SK-N-MC (cell line): ENCODE results near the gene FAT3.
A peak's percentile ranks its signal among the peaks of the same experiment; 100 is the strongest.

Source experiments
- DNase-seq: peaks from one replicate; pipeline ENCODE4 v3.0.0-alpha.2; 2011; ENCODE audit warnings: low read depth, low spot score
- H3K27ac ChIP-seq: fragments of 200-600 bp; sonication (generic); 2 replicates; pipeline ENCODE4 v1.5.1; 2016; ENCODE audit warnings: mixed run types
- H3K36me3 ChIP-seq: fragments of 200-600 bp; sonication (generic); 2 replicates; pipeline ENCODE4 v1.6.1; 2017; ENCODE audit warnings: antibody characterized with exemption, low read length, mixed read lengths; ENCODE audit not compliant: insufficient read depth
- H3K4me3 ChIP-seq: fragments of 200-600 bp; sonication (generic); 2 replicates; pipeline ENCODE4 v1.5.1; 2016
- H3K9ac ChIP-seq: fragments of 200-600 bp; sonication (generic); 2 replicates; pipeline ENCODE4 v1.8.0; 2017; ENCODE audit warnings: mixed run types, mixed read lengths; ENCODE audit not compliant: insufficient read length
- H3K9me3 ChIP-seq: fragments of 200-600 bp; sonication (generic); 2 replicates; pipeline ENCODE4 v1.6.1; 2017; ENCODE audit warnings: low read depth, mild to moderate bottlenecking, antibody characterized with exemption, low read length, moderate library complexity, mixed read lengths
- EZH2 ChIP-seq: fragments of 200-600 bp; sonication (generic); IDR thresholded peaks from one replicate; pipeline ENCODE4 v1.6.1; 2017; ENCODE audit warnings: antibody characterized with exemption
- FOXP2 ChIP-seq: optimal IDR thresholded peaks from 2 replicates; pipeline ENCODE3; 2011; ENCODE audit warnings: mild to moderate bottlenecking, moderate library complexity; ENCODE audit not compliant: insufficient read depth; ENCODE audit errors: extremely low read length, control extremely low read depth
- POLR2AphosphoS5 ChIP-seq: IDR thresholded peaks from 2 replicates; pipeline ENCODE4 v1.6.1; 2012; ENCODE audit warnings: mild to moderate bottlenecking, low read depth, low read length, borderline replicate concordance

The FAT3 gene

GRCh38 chr11:92225568-92226330 lies 1.1 kb downstream of the FAT3 start:
- Histone ChIP-seq H3K9me3 (no peaks in the 10 kb centered on the region), H3K27ac (no peak overlapping the region), H3K9ac (no peak overlapping the region), H3K4me3 (peak overlapping the region; percentile 79), H3K36me3 (no peaks in the 10 kb centered on the region)
- TF ChIP-seq FOXP2 (no peak), EZH2 (no peak), POLR2AphosphoS5 (no peak)
- DNase-seq, result no peak

GRCh38 chr11:92226331-92227229 lies 2.0 kb downstream of the FAT3 start:
- Histone ChIP-seq H3K9ac (no peak overlapping the region), H3K4me3 (peak overlapping the region; percentile 79), H3K36me3 (no peaks in the 10 kb centered on the region), H3K27ac (no peak overlapping the region), H3K9me3 (no peaks in the 10 kb centered on the region)
- DNase-seq, result no peak
- no peak for TF ChIP-seq EZH2
- TF ChIP-seq POLR2AphosphoS5, result no peak
- TF ChIP-seq FOXP2, result no peak

DNA sequence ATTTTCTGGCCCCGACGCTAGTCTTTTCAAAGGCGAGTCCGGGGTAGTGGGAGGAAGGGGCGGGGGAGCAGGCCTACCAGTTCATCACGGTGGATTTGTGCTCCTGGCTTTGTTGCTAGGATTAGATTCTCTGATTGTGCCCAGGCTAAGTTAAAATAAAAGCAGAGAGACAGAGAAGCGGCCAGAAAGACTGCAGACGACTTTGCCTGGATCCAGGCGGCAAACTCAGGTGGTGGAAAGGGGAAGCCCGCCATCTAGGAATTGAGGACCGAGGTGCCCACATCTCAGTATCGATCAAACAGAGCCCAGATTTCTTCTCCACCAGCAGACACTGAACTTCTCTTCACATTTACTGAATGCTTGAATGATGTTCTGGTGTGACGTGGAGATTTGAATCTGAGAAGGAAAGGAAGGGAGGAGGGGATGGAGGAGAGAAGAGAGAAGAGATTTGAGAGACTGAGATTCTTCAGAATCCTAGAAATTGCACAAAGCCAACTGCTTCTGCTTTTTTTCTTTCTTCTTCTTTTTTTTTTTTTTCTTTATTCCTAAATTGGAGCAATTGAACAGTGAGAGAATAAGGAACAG lies 2.7 kb downstream of the FAT3 start:
- no peaks in the 10 kb centered on the region for H3K9me3 ChIP-seq
- no peak for TF ChIP-seq EZH2
- no peak for TF ChIP-seq POLR2AphosphoS5
- TF ChIP-seq FOXP2, result no peak
- no peaks in the 10 kb centered on the region for H3K36me3 ChIP-seq
- peak overlapping the region; percentile 79 for H3K4me3 ChIP-seq
- DNase-seq, result no peak
- no peak overlapping the region for H3K27ac ChIP-seq
- no peak overlapping the region for H3K9ac ChIP-seq

GRCh38 chr11:92227959-92228935 lies 3.6 kb downstream of the FAT3 start:
- Histone ChIP-seq H3K36me3 (no peaks in the 10 kb centered on the region), H3K9me3 (no peaks in the 10 kb centered on the region), H3K27ac (no peak overlapping the region), H3K4me3 (no peak overlapping the region), H3K9ac (no peak overlapping the region)
- TF ChIP-seq POLR2AphosphoS5, result no peak
- TF ChIP-seq EZH2, result no peak
- no peak for TF ChIP-seq FOXP2
- DNase-seq, result no peak

DNA sequence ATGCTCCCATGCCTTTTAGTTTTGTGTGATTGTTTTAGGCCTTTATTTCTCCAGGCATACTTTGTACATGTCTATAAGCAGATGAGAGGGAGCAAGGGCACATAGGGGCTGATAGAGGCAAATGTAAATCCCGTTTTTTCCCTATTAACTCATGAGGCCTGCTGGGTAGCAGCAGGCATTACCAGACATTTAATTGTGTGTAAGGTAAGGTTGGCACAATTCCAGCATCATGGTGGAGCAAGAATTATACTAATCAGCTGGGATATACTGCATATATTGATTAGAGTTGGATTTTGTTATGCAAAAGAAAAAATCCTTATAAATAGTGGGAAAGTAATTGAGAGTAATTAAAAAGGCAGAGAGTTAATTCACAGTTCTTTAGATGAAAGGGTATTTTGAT lies 12.2 kb downstream of the FAT3 start:
- H3K36me3 ChIP-seq, result no peaks in the 10 kb centered on the region
- H3K9ac ChIP-seq, result no peak overlapping the region
- H3K4me3 ChIP-seq, result no peak overlapping the region
- TF ChIP-seq FOXP2, result no peak
- TF ChIP-seq POLR2AphosphoS5, result no peak
- TF ChIP-seq EZH2, result no peak
- no peak overlapping the region for H3K27ac ChIP-seq
- no peak for DNase-seq
- no peaks in the 10 kb centered on the region for H3K9me3 ChIP-seq

DNA sequence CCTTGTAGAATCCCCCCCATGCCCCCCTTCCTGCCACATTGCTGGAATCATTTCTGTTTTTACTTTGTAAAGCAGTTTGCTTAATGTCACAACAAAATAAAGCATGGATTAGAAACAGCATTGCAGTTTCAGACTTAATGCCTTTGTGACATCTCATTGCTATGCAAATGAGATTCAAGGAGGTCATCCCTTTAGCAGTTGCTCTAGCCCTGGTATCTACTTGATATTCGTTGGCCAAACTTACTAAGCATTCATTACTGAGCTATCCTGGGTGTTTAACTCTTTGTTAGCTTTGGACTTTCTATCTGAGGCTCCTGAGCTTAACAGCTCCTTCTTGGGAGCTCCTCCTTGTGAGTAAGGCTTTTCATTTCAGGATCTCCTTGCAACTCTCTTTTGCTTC lies 16.3 kb downstream of the FAT3 start:
- H3K9ac ChIP-seq, result no peak overlapping the region
- H3K27ac ChIP-seq, result no peak overlapping the region
- H3K36me3 ChIP-seq, result no peaks in the 10 kb centered on the region
- no peak for TF ChIP-seq POLR2AphosphoS5
- TF ChIP-seq EZH2, result no peak
- TF ChIP-seq FOXP2, result no peak
- DNase-seq, result no peak
- H3K4me3 ChIP-seq, result no peak overlapping the region
- H3K9me3 ChIP-seq, result no peaks in the 10 kb centered on the region

- Histone ChIP-seq H3K9me3 (no peaks in the 10 kb centered on the region), H3K4me3 (no peak overlapping the region), H3K9ac (no peak overlapping the region), H3K27ac (no peak overlapping the region), H3K36me3 (no peaks in the 10 kb centered on the region)
- no peak for TF ChIP-seq EZH2
- no peak for TF ChIP-seq POLR2AphosphoS5
- no peak for TF ChIP-seq FOXP2
- no peak for DNase-seq
Observed at GRCh38 chr11:92245700-92246271, 21.2 kb downstream of the FAT3 start.

GRCh38 chr11:92246630-92247029 lies 22.0 kb downstream of the FAT3 start:
- TF ChIP-seq FOXP2, result no peak
- no peak for TF ChIP-seq POLR2AphosphoS5
- no peak for TF ChIP-seq EZH2

More at GRCh38 chr11:92246630-92247029, 22.0 kb downstream of the FAT3 start:
- Histone ChIP-seq H3K9me3 (no peaks in the 10 kb centered on the region), H3K4me3 (no peak overlapping the region), H3K36me3 (no peaks in the 10 kb centered on the region), H3K9ac (no peak overlapping the region), H3K27ac (no peak overlapping the region)
- DNase-seq, result no peak
